Fibroblast of peridontal ligament (primary cell): ENCODE measurements around the gene CWC27.

ENCODE experiments used
- DNase-seq: peaks from one replicate; pipeline ENCODE4 v3.0.0-alpha.2; 2010; ENCODE audit errors: extremely low read depth

The CWC27 gene

DNA sequence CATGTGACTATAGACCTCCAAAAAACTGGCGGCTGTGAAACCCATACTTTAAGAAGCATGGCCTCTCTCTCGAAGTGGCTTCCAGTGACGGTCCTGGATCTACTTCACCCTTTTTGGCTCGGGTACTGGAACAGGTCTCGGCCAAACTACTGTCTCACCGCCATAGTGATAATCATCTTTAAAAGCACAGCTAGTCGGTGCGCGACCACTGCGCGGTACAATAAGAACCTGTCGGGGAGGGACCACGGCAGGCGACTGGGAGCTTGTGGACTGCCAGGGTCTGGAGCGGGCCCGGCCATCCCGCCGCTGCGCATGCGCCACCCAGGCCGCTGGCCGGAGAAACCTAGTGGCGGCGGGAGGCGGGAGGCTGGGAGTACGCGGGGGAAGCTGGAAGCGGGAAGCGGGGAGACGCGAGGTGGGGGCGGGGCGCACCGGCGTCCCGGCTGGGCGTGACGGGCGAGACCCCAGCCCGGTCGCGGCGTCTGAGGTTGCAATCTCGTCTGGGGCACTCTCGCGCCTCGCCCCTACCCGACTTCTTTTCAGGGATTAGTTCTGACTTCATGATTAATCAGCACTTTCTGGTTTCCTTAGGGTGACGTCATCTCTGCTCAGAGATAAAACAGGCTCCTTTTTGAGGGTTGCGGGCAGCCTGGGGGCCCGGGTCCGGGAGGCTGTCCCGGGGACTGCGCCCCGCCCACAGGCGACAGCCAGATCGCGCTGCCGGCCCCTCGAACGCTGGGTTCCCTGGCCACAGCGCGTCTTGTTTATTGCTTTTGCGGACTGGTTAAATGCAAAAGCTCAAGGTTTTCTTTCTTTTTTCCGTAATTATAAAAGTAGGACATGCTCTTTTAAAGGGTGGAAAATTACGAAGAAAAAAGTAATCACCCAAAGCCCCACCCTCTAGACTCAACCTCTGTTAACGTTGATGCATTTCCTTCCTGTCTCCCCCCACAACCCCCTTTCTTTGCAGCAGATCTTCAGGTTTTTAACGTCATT is 266.8 kb downstream of the CWC27 start:
- DNase-seq, result peak; percentile 91

DNA sequence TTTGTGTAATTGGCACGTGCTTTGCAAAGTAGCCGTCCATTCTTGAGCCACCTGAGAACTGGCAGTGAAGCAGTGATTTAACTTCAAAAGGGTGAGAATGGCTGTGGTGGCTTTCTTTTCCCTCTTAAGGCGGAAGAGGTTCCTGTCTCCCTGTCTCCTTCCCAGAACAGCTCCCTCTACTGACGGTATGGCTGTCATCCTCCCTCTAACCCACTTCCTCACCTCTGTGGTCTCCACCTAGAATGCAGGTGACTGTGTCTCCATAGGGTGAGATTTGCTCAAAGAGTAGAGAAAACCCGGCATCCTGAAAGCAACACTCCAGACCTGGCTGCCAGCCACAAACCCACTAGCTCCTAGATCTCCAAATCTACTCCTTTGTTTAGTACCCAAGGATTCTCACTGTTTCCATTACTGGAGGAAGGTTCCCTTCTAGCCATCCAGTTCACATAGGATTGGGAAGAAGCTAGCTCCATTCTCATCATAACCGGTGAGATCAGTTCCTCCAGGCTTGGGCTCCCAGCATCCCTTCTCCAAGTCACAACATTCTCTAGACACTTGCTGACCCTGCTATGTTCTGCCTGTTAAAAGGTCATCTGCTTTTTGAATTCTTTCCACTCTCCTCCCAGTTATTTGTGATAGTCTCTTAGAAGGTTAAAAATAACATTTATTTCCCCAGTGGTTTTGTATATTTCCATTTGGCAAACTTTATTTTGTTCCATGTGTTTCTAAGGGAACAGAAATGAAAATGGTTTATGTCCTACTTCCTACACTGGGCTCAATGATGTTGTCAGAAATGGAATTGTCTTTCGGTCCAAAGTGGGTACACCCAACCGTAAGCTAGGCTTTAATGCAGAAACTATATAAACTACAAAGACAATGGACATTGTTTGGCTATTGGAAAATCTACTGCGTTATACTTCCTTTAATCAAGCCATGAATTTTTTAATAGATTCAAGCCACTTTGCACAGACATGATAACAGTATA is 269.4 kb downstream of the CWC27 start:
- DNase-seq, result peak; percentile 32

DNA sequence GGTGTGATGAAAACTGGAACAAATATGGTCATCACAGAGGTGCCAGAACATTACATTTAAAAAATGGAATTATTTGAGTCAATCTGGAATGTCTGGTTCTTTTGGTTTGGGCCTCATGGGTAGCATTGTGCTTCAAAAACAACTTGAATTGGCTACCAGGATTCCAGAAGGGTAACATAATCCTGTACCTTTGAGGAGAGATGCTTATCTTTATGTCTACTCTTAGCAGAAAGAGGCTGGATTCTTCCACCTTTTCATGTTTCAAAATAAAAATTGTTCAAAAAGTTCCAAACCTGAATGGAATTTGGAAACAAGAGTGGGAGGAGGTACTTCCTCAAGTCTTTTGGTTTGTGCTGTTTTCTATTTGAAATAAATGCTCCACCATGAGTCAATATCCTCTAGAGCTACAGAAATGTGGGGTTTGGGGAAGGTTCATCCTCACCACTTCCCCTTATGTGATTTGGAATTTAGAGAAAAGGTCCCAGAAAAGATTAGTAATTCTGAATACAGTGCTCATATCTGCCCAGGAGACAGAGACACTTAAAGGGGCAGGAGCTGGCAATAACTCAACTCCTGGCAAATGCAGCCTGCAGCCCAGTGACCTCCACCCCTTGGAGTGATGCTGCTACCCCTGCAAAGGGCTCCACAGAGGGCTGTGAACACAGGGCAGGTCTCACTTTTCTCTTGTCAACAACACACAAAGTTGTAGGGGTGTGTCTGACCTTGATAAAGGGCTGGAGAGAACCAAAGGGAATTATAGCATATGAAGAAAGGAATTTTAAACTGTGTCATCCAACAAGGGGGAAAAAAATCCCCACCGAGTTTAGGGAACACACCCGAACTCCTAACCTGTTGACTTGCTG is 272.8 kb downstream of the CWC27 start:
- DNase-seq, result peak; percentile 45

DNA sequence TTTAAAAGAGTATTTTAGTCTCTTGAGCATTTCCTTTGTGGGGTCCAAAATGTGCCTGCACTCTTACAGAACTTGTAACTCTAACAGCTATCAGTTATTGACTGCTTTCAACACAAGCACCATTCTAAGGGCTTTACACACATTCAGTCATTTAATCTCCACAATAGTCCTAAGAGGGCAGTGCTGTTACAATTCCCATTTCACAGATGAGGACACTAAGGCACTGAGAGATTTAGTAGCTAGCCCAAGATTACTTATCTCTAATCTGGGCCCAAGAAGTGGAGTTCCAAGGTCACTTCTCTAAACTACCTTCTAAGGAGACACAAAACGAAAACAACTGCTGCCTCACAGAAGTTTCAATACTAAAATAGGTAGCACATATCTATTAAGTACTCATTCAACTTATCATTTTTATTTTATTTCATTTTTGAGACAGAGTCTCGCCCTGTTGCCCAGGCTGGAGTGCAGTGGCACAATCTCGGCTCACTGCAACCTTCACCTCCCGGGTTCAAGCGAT is 275.2 kb downstream of the CWC27 start:
- no peak for DNase-seq

GRCh38 chr5:65047225-65047624 is 278.5 kb downstream of the CWC27 start:
- DNase-seq, result no peak

GRCh38 chr5:65047948-65048690 is 279.4 kb downstream of the CWC27 start:
- no peak for DNase-seq

GRCh38 chr5:65050140-65050539 is 281.4 kb downstream of the CWC27 start:
- DNase-seq, result no peak

- DNase-seq, result no peak
Observed at GRCh38 chr5:65050826-65051498, 282.2 kb downstream of the CWC27 start.

DNA sequence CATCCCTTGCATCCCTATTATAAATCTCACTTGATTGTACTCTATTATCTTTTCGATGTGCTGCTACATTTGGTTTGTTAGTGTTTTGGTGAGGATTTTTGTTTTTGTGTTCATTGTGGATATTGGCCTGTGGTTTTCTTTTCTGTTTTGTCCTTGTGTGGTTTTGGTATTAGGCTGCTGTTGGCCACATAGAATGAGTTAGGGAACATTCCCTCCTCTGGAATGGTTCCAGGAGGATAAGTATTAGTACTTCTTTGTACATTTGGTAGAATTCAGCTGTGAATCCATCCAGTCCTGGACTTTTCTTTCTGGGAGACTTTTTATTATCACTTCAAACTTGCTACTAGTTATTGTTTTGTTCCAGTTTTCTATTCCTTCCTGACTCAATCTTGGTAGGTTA is 287.2 kb downstream of the CWC27 start:
- no peak for DNase-seq

DNA sequence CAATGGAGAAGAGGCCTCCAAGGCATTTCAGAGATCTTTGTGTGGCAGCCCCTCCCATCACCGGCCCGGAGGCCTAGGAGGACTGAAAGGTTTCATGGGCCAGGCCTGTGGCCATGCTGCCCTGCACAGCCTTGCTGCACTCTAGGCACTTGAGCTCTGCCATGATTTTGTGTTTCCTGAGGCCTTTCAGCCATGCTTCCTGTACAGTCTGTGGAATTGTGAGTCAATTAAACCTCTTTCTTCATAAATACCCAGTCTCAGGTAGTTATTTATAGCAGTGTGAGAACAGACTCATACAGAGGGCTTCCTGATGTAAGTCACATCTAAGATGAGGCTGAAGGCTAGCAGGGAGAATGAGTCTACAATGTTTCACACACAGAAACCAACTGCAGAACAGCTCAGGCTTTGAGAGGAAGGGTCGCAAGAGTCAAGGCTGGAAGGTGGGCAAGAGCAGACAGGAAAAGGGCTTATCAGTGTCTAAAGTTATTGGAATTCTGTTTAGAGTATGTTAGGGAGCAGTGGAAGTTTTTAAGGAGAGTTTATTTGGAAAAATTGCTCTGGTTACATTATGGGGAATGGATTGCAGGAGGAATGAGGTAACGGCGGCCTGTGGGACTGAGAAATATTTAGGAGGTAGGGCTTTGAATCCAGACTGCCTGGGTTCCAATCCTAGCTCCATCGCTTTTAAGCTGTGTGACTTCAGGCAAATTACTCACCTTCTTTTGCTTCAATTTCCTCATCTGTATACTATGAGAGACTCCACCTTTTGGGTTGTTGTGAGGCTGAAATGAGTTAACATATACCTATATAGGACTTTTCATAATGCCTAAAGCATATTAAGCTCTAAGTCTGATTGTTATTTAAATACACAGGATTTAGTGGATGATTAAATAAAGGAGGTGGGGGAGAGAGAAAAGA is 291.2 kb downstream of the CWC27 start:
- DNase-seq, result peak; percentile 24

GRCh38 chr5:65061250-65061973 is 292.7 kb downstream of the CWC27 start:
- DNase-seq, result no peak

GRCh38 chr5:65061974-65062353 is 293.2 kb downstream of the CWC27 start:
- DNase-seq, result no peak

DNA sequence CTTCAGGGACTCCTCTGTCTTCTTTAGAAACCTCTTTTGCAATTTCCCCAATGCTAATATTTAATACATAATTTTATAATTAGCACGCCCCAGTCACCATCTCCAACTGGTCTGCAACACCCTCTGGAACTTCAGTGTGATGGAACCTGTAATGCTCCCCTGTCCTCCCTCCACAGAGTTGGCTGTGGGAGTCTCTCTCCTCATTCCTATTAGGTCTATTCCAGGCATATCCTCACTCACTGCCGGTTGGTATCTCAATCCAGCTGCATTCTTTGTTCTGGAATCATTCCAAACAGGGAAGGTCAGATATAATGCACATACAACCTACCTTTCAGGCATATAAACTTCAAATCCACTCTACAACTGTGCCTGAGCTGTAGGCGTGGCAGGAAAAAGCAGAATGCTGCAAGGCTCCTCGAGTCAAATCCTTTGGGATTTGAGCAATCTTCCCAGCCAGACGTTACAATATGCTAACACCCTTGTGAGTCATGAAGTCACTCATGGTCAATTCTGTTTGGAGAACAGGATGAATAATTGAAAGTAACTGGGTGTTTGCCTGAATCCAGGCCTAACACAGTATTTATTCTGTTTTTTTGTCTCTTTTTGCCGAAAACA is 293.8 kb downstream of the CWC27 start:
- peak; percentile 99 for DNase-seq

- no peak for DNase-seq
Observed at GRCh38 chr5:65065001-65065511, 296.3 kb downstream of the CWC27 start.

DNA sequence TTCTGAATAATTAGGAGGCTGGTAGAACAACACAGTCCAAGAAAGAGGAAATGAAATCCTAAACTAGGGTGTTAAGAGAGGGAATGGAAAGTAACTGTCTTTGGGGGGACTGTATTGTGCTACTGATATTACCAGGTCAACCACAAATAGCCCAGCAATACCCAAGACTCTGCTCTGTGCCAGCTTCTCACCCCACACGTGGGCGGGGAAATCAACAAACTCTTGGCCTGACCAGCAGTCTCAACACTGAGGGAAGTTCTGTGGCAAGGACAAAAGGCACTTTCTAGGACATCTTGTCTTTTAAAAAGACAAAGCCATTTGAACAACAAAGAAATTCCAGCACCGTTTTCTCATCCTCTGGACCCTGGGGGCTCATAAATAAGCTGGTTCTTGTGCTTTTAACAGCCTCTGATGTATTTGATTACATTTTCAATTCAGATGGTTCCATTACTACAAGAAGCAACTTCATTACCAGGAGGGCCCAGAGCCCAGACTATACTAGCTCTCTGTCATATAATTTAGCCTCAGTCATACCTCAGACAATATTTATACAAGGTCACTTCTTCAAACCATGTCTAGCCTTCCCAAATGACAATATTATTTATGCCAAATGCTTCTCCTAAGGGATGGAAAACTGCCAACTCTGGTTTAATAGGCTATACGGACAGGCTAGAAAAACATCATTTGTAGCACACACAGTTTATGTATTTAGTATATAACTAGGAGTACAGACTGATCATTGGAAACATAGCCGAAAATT is 297.8 kb downstream of the CWC27 start:
- DNase-seq, result peak; percentile 25

- no peak for DNase-seq
Observed at GRCh38 chr5:65067147-65067506, 298.4 kb downstream of the CWC27 start.
